GM10266 (cell line): ENCODE measurements around the gene CSPG4.
"Not testable (repeated sequence)": the region's sequence is repeated elsewhere in the genome, so short reads cannot be mapped to it uniquely, and the experiment has no call there.

Source experiments
- DNase-seq: peaks from one replicate; pipeline ENCODE4 v3.0.0; 2012; ENCODE audit errors: extremely low spot score
- TF ChIP-seq, protein P1 (sequence below): IDR thresholded peaks from 2 replicates; pipeline ENCODE4 v1.5.1; 2012; ENCODE audit warnings: mild to moderate bottlenecking, low read depth; ENCODE audit not compliant: control insufficient read depth, insufficient read depth; ENCODE audit errors: missing control alignments

The CSPG4 gene

DNA sequence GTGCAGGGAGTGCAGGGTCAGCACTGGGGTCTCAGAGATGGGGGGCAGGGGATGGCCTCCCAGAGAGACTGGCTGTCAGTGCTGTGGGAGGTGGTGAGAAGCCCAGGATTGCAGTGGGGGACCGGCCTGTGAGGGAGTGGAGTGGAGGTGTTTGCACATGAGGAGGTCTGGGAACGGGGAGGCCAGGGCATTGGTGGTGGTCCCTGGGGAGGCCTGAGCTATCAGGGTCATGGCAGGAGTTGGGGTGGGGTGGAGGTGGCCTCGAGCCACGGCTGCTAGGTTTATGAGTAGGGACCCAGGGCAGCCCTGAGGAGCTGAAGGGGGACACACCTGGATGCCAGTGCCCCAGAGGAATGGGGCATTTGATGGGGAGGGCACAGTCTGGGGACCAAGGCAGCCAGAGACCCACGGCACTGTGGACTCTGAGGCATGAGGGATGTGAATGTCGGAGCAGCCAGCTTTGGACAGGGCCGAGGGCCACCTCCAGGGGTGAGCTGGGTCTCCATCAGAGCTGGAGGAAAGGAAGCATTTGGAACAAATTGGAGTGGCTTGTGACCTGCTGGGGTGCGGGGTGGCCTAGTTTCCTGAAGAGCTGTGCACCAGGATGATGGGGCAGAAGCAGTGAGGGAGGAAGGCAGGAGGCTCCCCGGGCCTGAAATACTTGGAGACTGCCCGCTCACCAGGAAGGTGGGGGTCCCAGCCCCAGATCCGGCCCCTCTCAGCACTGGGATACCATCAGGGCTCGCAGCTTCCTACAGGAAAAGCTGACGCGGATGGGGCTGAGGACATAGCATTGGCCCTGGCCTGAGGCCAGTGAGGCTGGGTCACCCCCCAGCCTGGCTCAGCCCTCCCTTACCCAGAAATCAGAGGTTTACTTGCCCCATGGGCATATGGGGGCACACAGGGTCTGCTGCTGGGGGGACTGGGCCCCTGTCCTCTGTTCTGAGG is 9.5 kb upstream of the CSPG4 start:
- TF ChIP-seq, protein P1, sequence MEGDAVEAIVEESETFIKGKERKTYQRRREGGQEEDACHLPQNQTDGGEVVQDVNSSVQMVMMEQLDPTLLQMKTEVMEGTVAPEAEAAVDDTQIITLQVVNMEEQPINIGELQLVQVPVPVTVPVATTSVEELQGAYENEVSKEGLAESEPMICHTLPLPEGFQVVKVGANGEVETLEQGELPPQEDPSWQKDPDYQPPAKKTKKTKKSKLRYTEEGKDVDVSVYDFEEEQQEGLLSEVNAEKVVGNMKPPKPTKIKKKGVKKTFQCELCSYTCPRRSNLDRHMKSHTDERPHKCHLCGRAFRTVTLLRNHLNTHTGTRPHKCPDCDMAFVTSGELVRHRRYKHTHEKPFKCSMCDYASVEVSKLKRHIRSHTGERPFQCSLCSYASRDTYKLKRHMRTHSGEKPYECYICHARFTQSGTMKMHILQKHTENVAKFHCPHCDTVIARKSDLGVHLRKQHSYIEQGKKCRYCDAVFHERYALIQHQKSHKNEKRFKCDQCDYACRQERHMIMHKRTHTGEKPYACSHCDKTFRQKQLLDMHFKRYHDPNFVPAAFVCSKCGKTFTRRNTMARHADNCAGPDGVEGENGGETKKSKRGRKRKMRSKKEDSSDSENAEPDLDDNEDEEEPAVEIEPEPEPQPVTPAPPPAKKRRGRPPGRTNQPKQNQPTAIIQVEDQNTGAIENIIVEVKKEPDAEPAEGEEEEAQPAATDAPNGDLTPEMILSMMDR = no peak
- no peak for DNase-seq

DNA sequence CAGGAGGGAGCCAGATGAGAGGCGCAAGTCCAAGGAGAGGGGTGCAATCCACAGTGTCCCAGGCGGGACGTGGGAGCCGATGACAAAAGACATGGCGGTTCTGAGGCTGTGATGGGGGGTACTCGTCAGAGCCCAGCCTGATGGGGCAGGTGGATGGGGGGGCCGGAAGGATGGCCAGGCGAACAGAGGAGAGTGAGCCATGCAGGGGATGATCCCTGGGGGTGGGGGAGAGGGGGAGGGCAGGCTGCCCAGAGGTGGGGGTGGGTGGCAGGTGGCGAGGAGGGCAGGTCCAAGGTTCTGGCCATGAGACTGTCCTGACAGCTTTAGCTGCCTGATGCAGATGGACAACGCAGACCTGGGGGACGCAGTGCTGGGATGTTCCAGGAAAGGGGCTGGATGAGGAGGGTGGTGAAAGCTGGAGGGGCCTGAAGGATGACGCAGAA is 8.9 kb upstream of the CSPG4 start:
- TF ChIP-seq, protein P1 = no peak
- no peak for DNase-seq

DNA sequence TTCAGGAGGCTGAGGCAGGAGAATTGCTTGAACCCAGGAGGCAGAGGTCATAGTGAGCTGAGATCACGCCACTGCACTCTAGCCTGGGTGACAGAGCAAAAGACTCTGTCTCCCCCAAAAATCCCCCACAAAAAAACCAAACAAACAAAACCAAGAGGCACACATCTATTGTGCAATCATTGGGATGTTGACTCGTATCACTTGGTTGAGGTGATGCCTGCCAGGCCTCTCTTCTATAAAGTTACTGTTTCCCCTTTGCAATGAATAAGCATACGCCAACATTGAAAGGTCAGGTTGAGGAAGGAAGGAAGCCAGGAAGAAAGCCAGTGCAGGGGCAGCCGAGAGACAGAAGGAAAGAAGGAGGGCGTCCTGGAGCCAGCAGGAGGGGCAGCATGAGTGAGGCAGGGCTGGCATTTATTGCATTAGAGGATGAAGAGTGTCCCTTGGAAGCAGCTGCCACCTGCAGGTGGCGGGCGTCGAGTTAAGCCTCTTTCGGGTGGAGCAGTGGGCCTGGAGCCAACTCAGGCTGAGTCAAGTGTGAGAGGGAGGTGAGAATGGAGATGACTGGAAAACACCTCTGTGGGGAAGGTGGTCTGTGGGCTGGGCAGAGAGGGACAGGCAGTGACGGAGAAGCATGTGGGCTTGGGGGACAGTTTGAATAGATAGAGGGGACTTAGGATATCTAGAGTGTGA is 8.3 kb upstream of the CSPG4 start:
- DNase-seq = peak; percentile 64
- TF ChIP-seq, protein P1 = peak; percentile 54

DNA sequence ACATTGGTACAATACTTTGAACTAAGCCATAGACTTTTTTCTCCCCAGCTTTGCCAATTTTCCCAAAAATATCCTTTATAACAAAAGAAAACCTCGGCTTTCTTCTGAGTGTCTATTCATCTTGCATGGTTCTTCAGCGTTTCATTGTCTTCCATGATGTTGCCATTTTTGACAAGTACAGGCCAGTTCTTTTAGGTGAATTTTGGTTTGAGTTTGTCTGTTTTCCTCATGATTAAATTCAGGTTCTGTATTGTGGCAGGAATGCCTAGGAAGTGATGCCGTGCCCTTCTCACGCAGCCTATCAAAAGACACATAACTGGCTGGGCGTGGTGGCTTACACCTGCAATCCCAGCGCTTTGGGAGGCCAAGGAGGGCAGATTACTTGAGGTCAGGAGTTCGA is 7.6 kb upstream of the CSPG4 start:
- TF ChIP-seq, protein P1 = no peak
- DNase-seq = no peak

DNA sequence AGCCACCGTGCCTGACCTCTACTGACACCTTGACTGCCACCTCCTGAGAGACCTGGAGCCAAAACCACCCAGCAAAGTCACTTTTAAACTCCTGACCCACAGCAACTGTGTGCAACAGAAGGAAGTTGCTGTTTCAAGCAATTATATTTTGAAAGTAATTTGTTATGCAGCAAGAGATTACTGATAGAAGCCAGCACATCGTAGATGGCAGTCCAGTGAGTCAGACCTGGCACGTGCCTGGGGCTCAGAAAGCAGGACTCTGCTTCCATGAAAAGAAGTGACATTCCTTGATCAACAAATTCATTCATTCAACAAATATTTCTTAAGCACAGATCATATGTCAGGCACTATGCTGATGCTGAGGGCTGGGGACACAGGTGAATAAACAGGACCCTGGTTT is 5.7 kb upstream of the CSPG4 start:
- no peak for DNase-seq
- TF ChIP-seq, protein P1 = no peak

DNA sequence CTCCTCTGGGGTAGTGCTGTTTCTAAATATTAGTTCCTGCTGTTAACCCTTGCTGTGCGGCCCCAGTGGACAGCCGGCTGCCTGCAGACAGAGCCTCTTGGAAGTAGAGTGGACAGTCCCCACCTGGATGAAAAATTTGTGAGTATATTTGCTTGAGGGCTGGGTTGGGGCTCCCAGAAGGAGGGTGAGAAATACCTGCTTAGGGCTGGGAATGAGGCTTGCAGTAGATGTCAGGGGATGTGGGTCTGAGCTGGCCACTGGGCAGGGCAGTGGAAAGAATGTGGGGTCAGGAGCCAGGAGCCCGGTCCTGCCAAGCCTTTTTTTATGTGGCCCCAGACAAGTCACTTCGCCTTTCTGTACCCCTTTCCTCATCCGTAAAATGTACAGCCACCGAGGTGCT is 4.4 kb upstream of the CSPG4 start:
- DNase-seq = not testable (repeated sequence)

DNA sequence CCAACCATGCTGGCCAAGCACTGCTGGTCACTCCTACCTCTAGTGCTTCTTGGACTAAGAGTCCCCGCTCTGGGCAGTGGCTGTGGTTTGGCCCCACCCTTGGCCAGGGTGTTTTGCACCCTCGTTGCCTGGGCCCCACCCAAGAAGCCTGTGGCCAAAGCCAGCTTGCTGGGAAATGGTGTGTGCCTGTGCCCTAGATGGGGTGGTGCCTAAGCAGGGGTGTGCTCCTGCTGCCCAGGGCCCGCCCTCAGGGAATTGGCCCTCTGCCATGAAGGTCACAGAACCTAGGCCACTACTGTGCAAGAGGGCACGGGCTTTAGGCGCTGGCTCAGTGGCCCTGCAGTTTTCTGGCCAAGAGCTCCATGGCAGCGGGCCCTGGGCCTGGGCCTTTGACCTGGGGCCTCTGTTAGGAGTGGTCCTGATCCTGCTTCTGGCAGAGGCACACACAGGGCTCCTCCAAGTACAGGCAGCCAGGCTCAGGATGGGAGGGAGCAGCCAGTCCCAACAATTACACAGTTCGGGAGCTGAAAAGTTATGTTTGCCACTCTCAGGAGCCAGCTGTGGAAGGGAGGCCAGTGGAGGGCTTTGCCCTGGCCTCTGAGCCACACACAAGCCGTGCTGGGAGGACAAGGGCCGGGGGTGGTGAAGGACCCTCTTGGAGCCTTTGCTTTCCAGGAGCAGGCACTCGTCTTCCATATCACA is 3.8 kb upstream of the CSPG4 start:
- not testable (repeated sequence) for DNase-seq

DNA sequence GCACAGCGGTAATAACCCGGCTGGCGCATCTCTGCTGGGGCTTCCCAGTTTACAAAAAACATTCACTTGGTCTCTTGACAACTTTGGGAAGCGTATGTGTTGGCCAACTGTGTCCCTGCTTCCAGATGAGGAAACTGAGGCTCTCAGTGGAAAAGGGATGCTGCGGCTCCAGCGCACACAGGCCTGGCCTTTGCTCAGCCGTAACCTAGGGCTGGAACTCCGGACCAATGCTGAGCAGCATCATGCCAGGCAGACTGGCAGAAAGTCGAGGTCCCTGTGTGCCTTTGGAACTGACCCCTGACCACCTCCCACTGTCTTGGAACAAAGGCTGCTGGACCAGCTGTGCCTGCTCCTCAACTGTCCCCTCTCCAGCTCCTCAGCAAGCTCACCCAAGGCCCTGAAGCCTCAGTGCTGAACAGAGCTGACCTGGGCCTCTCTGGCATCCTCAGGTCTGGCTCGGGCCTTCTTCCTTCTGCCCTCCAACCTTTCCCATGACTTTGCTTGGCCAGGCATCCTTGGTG is 2.7 kb upstream of the CSPG4 start:
- DNase-seq = not testable (repeated sequence)
